ENCODE results near the gene BCL11B. TPM values are rescaled to one million over a fixed set of nuclear protein-coding genes. Genes with fewer than 3 reads are reported as not detected.

Gene BCL11B
- total RNA-seq, 2 experiments from 2014 or later: not detected

GRCh38 chr14:99171396-99171795 lies 100.6 kb downstream of the BCL11B start:
- CTCF ChIA-PET (ENCODE audit: unreplicated experiment): no interaction called here
- Histone ChIP-seq H3K4me3 (ENCODE audit: low read depth, low read length, poor library complexity, severe bottlenecking) (no peak overlapping the region), H3K27ac (ENCODE audit: low read depth, low read length, poor library complexity, severe bottlenecking) (no peak overlapping the region), H3K9me3 (ENCODE audit: low read length) (no peaks in the 10 kb centered on the region), H3K79me2 (ENCODE audit: insufficient read depth, low read depth, low read length) (no peaks in the 10 kb centered on the region), H2AFZ (ENCODE audit: low read length) (no peak overlapping the region), H3K36me3 (ENCODE audit: insufficient read depth, low read length) (no peaks in the 10 kb centered on the region), H3K4me2 (ENCODE audit: low read length) (no peak overlapping the region), H4K20me1 (ENCODE audit: insufficient read depth, low read length) (no peaks in the 10 kb centered on the region), H3K9me2 (ENCODE audit: insufficient read depth, low read length) (no peaks in the 10 kb centered on the region), H3K4me1 (ENCODE audit: insufficient read depth, low read length, poor library complexity, severe bottlenecking) (no peaks in the 10 kb centered on the region)
- DNase-seq (ENCODE audit: low spot score): no peak
- POLR2A ChIA-PET: interaction anchor here (0.6 kb wide), 1 partner anchor 77 kb away, joined by 3 read pairs; no protein-coding TSS in a partner anchor
- intact Hi-C loops (cut with micrococcal nuclease; ENCODE audit: unreplicated experiment): no loop called here
- no peak for TF ChIP-seq CTCF (conservative IDR thresholded peaks at IDR 0.05; ENCODE audit: low read length)
- no peak for TF ChIP-seq EZH2phosphoT487 (IDR thresholded peaks at IDR 0.05; ENCODE audit: borderline replicate concordance, low read depth, low read length)
- BruUV-seq (replicated peaks): no TSS peak

- CTCF ChIA-PET (ENCODE audit: unreplicated experiment): no interaction called here
- no TSS peak for BruUV-seq (replicated peaks)
- intact Hi-C loops (cut with micrococcal nuclease; ENCODE audit: unreplicated experiment): no loop called here
These were observed 102.1 kb downstream of the BCL11B start for GRCh38 chr14:99169776-99170356.

More at GRCh38 chr14:99169776-99170356, 102.1 kb downstream of the BCL11B start:
- TF ChIP-seq CTCF (conservative IDR thresholded peaks at IDR 0.05; ENCODE audit: low read length) (no peak), EZH2phosphoT487 (IDR thresholded peaks at IDR 0.05; ENCODE audit: borderline replicate concordance, low read depth, low read length) (no peak)
- H3K4me1 ChIP-seq (ENCODE audit: insufficient read depth, low read length, poor library complexity, severe bottlenecking): no peaks in the 10 kb centered on the region
- H3K9me2 ChIP-seq (ENCODE audit: insufficient read depth, low read length): no peaks in the 10 kb centered on the region
- no peaks in the 10 kb centered on the region for H3K9me3 ChIP-seq (ENCODE audit: low read length)
- H3K4me3 ChIP-seq (ENCODE audit: low read depth, low read length, poor library complexity, severe bottlenecking): no peak overlapping the region
- H4K20me1 ChIP-seq (ENCODE audit: insufficient read depth, low read length): no peaks in the 10 kb centered on the region
- no peaks in the 10 kb centered on the region for H3K36me3 ChIP-seq (ENCODE audit: insufficient read depth, low read length)
- POLR2A ChIA-PET: no interaction called here
- DNase-seq (ENCODE audit: low spot score): no peak
- no peaks in the 10 kb centered on the region for H3K79me2 ChIP-seq (ENCODE audit: insufficient read depth, low read depth, low read length)
- no peak overlapping the region for H2AFZ ChIP-seq (ENCODE audit: low read length)
- no peak overlapping the region for H3K4me2 ChIP-seq (ENCODE audit: low read length)
- H3K27ac ChIP-seq (ENCODE audit: low read depth, low read length, poor library complexity, severe bottlenecking): no peak overlapping the region

Measured in OCI-LY7 (cell line).